ENCODE measurements around the gene TACR2. TPM values are rescaled to one million over a fixed set of nuclear protein-coding genes. Genes with fewer than 3 reads are reported as not detected.

Gene TACR2
- total RNA-seq, 4 donors from 2014 or later: 1.1 to 11.1 (median 3.2) TPM; not detected in 1

GRCh38 chr10:69367469-69367868 lies 49.2 kb downstream of the TACR2 start:
- no peak overlapping the region for H3K27ac ChIP-seq
- DNase-seq: no peak
- no peak overlapping the region for H3K4me3 ChIP-seq
- peaks cover 0 to 47% (median 0%) of the 10 kb centered on the region in 3 donors for H3K36me3 ChIP-seq
- H3K9me3 ChIP-seq: no peaks in the 10 kb centered on the region
- no peaks in the 10 kb centered on the region for H3K4me1 ChIP-seq
- no peak for TF ChIP-seq POLR2A (IDR thresholded peaks at IDR 0.05)
- no peak for TF ChIP-seq CTCF (IDR thresholded peaks at IDR 0.05)
- no peaks in the 10 kb centered on the region for H3K27me3 ChIP-seq

- DNase-seq: no peak
- Histone ChIP-seq H3K27ac (no peak overlapping the region), H3K9me3 (no peaks in the 10 kb centered on the region), H3K4me1 (no peaks in the 10 kb centered on the region), H3K27me3 (no peaks in the 10 kb centered on the region), H3K4me3 (no peak overlapping the region), H3K36me3 (peaks cover 0 to 47% (median 0%) of the 10 kb centered on the region in 3 donors)
- TF ChIP-seq POLR2A (IDR thresholded peaks at IDR 0.05) (no peak), CTCF (IDR thresholded peaks at IDR 0.05) (no peak)
Observed at GRCh38 chr10:69366738-69367137, 50.0 kb downstream of the TACR2 start.

- Histone ChIP-seq H3K27ac (no peak overlapping the region), H3K9me3 (no peaks in the 10 kb centered on the region)
Observed at GRCh38 chr10:69364232-69364940, 52.3 kb downstream of the TACR2 start.

DNA sequence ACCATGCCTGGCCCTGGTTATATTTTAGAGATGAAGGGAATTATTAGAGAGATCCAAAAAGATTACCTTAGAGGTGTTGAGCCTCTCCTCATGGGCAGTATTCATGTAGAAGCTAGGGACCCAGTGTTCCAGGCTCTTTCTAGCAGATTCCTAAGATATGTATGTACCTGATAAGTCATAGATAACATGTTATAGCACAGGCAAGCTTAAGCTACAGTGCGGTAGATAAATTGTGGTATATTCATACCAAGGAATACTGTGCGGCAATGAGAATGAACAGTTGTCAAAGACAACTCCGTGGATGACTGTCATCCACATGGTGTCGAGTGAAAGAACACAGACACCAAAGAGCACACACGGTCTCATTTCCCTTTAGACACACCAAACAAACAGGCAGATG lies 53.1 kb downstream of the TACR2 start:
- Histone ChIP-seq H3K27me3 (no peaks in the 10 kb centered on the region), H3K27ac (no peak overlapping the region), H3K4me1 (peaks cover 0 to 22% (median 0%) of the 10 kb centered on the region in 4 donors), H3K36me3 (peaks cover 0 to 27% (median 0%) of the 10 kb centered on the region in 3 donors), H3K9me3 (no peaks in the 10 kb centered on the region), H3K4me3 (no peak overlapping the region)
- TF ChIP-seq CTCF (IDR thresholded peaks at IDR 0.05) (no peak), POLR2A (IDR thresholded peaks at IDR 0.05) (no peak)
- no peak for DNase-seq

More at GRCh38 chr10:69364232-69364940, 52.3 kb downstream of the TACR2 start:
- Histone ChIP-seq H3K27me3 (no peaks in the 10 kb centered on the region), H3K4me3 (no peak overlapping the region), H3K4me1 (peaks cover 0 to 21% (median 0%) of the 10 kb centered on the region in 4 donors), H3K36me3 (peaks cover 0 to 34% (median 0%) of the 10 kb centered on the region in 3 donors)
- no peak for TF ChIP-seq POLR2A (IDR thresholded peaks at IDR 0.05)
- TF ChIP-seq CTCF (IDR thresholded peaks at IDR 0.05): no peak
- DNase-seq: no peak

DNA sequence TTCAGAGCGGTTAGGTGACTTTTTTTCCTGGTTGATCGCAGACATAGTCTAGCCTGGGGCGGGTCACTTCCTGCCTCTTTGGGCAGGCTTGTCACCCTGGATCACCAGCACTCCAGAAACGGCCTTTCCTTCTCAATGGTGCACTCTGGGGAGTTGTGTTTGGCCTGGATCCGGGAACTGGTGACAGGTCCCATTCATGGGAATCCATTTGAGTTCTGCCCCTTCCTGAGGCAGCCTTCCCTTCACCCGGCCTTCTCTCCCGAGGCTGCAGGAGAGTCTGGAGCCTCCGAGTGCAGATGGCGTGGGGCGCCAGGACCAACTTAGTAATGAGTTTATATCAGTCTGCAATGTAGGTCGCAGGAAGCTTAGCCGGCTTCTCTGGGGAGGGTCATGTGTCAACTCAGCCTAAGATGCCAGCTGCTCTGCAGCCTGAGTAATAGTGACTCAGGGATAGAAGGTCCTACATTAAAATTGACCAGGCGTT lies 54.2 kb downstream of the TACR2 start:
- Histone ChIP-seq H3K36me3 (peaks cover 0 to 20% (median 0%) of the 10 kb centered on the region in 3 donors), H3K4me1 (peaks cover 0 to 22% (median 0%) of the 10 kb centered on the region in 4 donors), H3K4me3 (no peak overlapping the region), H3K27me3 (no peaks in the 10 kb centered on the region), H3K27ac (no peak overlapping the region), H3K9me3 (no peaks in the 10 kb centered on the region)
- TF ChIP-seq POLR2A (IDR thresholded peaks at IDR 0.05) (no peak), CTCF (IDR thresholded peaks at IDR 0.05) (no peak)
- DNase-seq: no peak

Measured in Peyer's patch (tissue), 4 donors.